HCT116 (cell line): ENCODE results near the gene C11orf58. TPM values are rescaled to one million over a fixed set of nuclear protein-coding genes. Genes with fewer than 3 reads are reported as not detected.

ENCODE experiments used
- ATAC-seq: fragments of 200-7000 bp; cut with Tn5 transposase; 2 replicates; pipeline ENCODE4 v1.9.1; 2020; ENCODE audit warnings: mild to moderate bottlenecking, moderate library complexity
- Bru-seq: library from RNA; stranded (reverse); fragments of 400-500 nt; gene quantifications from one replicate; lab custom pipeline; 2021; lab: Mats Ljungman, UMichigan
- BruChase-seq, 2 experiments: library from RNA; stranded (reverse); fragments of 400-500 nt; gene quantifications; one replicate each; lab custom pipeline; 2021; lab: Mats Ljungman, UMichigan
- BruUV-seq: library from RNA; stranded (reverse); fragments of 400-500 nt; replicated peaks from 2 replicates; lab custom pipeline; 2021; lab: Mats Ljungman, UMichigan
- CTCF ChIA-PET: fragments of 300-600 bp; sonication (Branson Sonifier 250); formaldehyde crosslinking; loops from one replicate; lab custom pipeline; 2021; ENCODE audit warnings: antibody characterized with exemption; lab: Charles Lee
- POLR2A ChIA-PET: fragments of 300-600, 350-600 bp; sonication (Branson Sonifier 250); formaldehyde crosslinking; loops from one replicate; lab custom pipeline; 2021; ENCODE audit warnings: antibody characterized with exemption; lab: Charles Lee
- RAD21 ChIA-PET, 2 experiments: fragments of 300-600 bp; sonication (Branson Sonifier 250); formaldehyde crosslinking; loops; one replicate each; lab custom pipeline; 2023; ENCODE audit warnings: low total read pairs in 2 of 2; ENCODE audit not compliant: uncharacterized antibody in 2 of 2, unreplicated experiment in 2 of 2, low non-redundant PET in 1 of 2; lab: Charles Lee
- DNase-seq: peaks from one replicate; pipeline ENCODE4 v3.0.0-alpha.2; 2010; ENCODE audit warnings: low read depth, low spot score
- H2AFZ ChIP-seq: fragments of 200-600 bp; shearing (Covaris generic), sonication (generic); 2 replicates; pipeline ENCODE4 v1.6.1; 2017; ENCODE audit warnings: low read depth, mixed run types, mixed read lengths, antibody characterized with exemption, low read length; ENCODE audit not compliant: poor library complexity, severe bottlenecking
- H3K27ac ChIP-seq: 2 replicates; pipeline ENCODE4 v1.5.1; 2012; ENCODE audit warnings: low read depth, low read length
- H3K27me3 ChIP-seq: fragments of 200-600 bp; sonication (generic); 2 replicates; pipeline ENCODE4 v1.6.1; 2016; ENCODE audit warnings: mixed run types, low read length, mixed read lengths; ENCODE audit not compliant: insufficient read depth
- H3K36me3 ChIP-seq, 2 experiments: fragments of 200-500 bp in 1 of 2; fragments of 200-600 bp in 1 of 2; sonication (Bioruptor generic) in 1 of 2; sonication (generic) in 1 of 2; 2 replicates each; pipeline versions ENCODE4 v1.5.1 to v1.6.1; 2014 to 2016; ENCODE audit warnings: low read length in 2 of 2, inconsistent platforms in 1 of 2, mixed read lengths in 1 of 2, mixed run types in 1 of 2; ENCODE audit not compliant: insufficient read depth in 2 of 2, control insufficient read depth in 1 of 2
- H3K4me1 ChIP-seq, 2 experiments: fragments of 200-600 bp in 1 of 2; sonication (generic) in 1 of 2; 2 replicates each; pipeline versions ENCODE4 v1.5.1 to v1.6.1; 2012 to 2017; ENCODE audit warnings: low read length in 2 of 2, inconsistent platforms in 1 of 2, mild to moderate bottlenecking in 1 of 2, mixed read lengths in 1 of 2, mixed run types in 1 of 2, moderate library complexity in 1 of 2; ENCODE audit not compliant: insufficient read depth in 2 of 2, control insufficient read depth in 1 of 2
- H3K4me2 ChIP-seq: fragments of 200-600 bp; sonication (generic); 2 replicates; pipeline ENCODE4 v1.6.1; 2017; ENCODE audit warnings: mixed run types, low read length, mixed read lengths
- H3K4me3 ChIP-seq, 2 experiments: fragments of 200-600 bp in 1 of 2; sonication (generic) in 1 of 2; replicated peaks in 1 of 2; 2 replicates each; pipeline ENCODE4 v1.5.1; 2011 to 2016; ENCODE audit warnings: low read length in 2 of 2, control low read depth in 1 of 2, low read depth in 1 of 2, mild to moderate bottlenecking in 1 of 2, mixed read lengths in 1 of 2, mixed run types in 1 of 2
- H3K79me2 ChIP-seq: fragments of 200-600 bp; sonication (generic); 2 replicates; pipeline ENCODE4 v1.6.1; 2017; ENCODE audit warnings: mild to moderate bottlenecking, mixed run types, low read length, moderate library complexity, mixed read lengths; ENCODE audit not compliant: insufficient read depth
- H3K9ac ChIP-seq: fragments of 200-600 bp; sonication (generic); 2 replicates; pipeline ENCODE4 v1.6.1; 2016; ENCODE audit warnings: low read length, mixed read lengths
- H3K9me2 ChIP-seq: fragments of 200-600 bp; sonication (generic), shearing (Covaris generic); 2 replicates; pipeline ENCODE4 v1.6.1; 2017; ENCODE audit warnings: mixed run types, mild to moderate bottlenecking, moderate library complexity; ENCODE audit not compliant: insufficient read depth
- H3K9me3 ChIP-seq, 2 experiments: fragments of 200-500 bp in 1 of 2; fragments of 200-600 bp in 1 of 2; sonication (Bioruptor generic) in 1 of 2; sonication (generic) in 1 of 2; 2 replicates each; pipeline ENCODE4 v1.6.1; 2014 to 2017; ENCODE audit warnings: low read length in 2 of 2, mixed read lengths in 2 of 2, inconsistent platforms in 1 of 2, low read depth in 1 of 2, mild to moderate bottlenecking in 1 of 2, mixed run types in 1 of 2, moderate library complexity in 1 of 2; ENCODE audit not compliant: control insufficient read depth in 1 of 2, insufficient read depth in 1 of 2
- H4K20me1 ChIP-seq: fragments of 200-600 bp; sonication (generic), shearing (Covaris generic); 2 replicates; pipeline ENCODE4 v1.6.1; 2017; ENCODE audit warnings: mixed run types, mild to moderate bottlenecking, moderate library complexity; ENCODE audit not compliant: insufficient read depth
- ATF3 ChIP-seq: IDR thresholded peaks from 2 replicates; pipeline ENCODE4 v1.6.1; 2012
- CBX3 ChIP-seq: IDR thresholded peaks from 2 replicates; pipeline ENCODE4 v1.6.1; 2012; ENCODE audit warnings: low read depth
- CEBPB ChIP-seq: IDR thresholded peaks from 2 replicates; pipeline ENCODE4 v1.6.1; 2012; ENCODE audit warnings: low read depth
- EGR1 ChIP-seq: IDR thresholded peaks from 2 replicates; pipeline ENCODE4 v1.6.1; 2012; ENCODE audit warnings: low read depth
- EZH2 ChIP-seq: fragments of 200-600 bp; sonication (generic); IDR thresholded peaks from 2 replicates; pipeline ENCODE4 v1.6.1; 2017; ENCODE audit warnings: antibody characterized with exemption, mixed run types
- EZH2phosphoT487 ChIP-seq: fragments of 200-600 bp; IDR thresholded peaks from 2 replicates; pipeline ENCODE4 v1.6.1; 2018; ENCODE audit warnings: antibody characterized with exemption, borderline replicate concordance
- FOSL1 ChIP-seq: IDR thresholded peaks from 2 replicates; pipeline ENCODE4 v1.6.1; 2012; ENCODE audit warnings: low read depth
- JUND ChIP-seq: IDR thresholded peaks from 2 replicates; pipeline ENCODE4 v1.6.1; 2012
- MAX ChIP-seq: IDR thresholded peaks from 2 replicates; pipeline ENCODE4 v1.6.1; 2012
- POLR2AphosphoS5 ChIP-seq: IDR thresholded peaks from 2 replicates; pipeline ENCODE4 v1.6.1; 2011; ENCODE audit warnings: mild to moderate bottlenecking, low read depth, low read length, moderate library complexity
- REST ChIP-seq: IDR thresholded peaks from 2 replicates; pipeline ENCODE4 v1.6.1; 2012; ENCODE audit warnings: low read depth
- SIN3A ChIP-seq: IDR thresholded peaks from 2 replicates; pipeline ENCODE4 v1.6.1; 2012; ENCODE audit warnings: low read depth
- SRF ChIP-seq: IDR thresholded peaks from 2 replicates; pipeline ENCODE4 v1.6.1; 2012; ENCODE audit warnings: low read depth
- TCF7L2 ChIP-seq: IDR thresholded peaks from 2 replicates; pipeline ENCODE4 v1.7.0; 2011; ENCODE audit warnings: borderline replicate concordance, inconsistent platforms; ENCODE audit not compliant: insufficient read depth, insufficient read length; ENCODE audit errors: extremely low read depth
- YY1 ChIP-seq: IDR thresholded peaks from 2 replicates; pipeline ENCODE4 v1.6.1; 2011; ENCODE audit warnings: low read length, low read depth, moderate library complexity, mild to moderate bottlenecking; ENCODE audit not compliant: insufficient replicate concordance; ENCODE audit errors: extremely low read depth
- ZBTB33 ChIP-seq: IDR thresholded peaks from 2 replicates; pipeline ENCODE4 v1.6.1; 2011; ENCODE audit warnings: mild to moderate bottlenecking, low read length, moderate library complexity; ENCODE audit not compliant: insufficient replicate concordance; ENCODE audit errors: extremely low read depth
- intact Hi-C: fragments of 100-400 bp; cut with micrococcal nuclease; formaldehyde crosslinking; loops from 2 replicates; pipeline ENCODE4 v1.10.0; 2022
- long read RNA-seq: library from polyadenylated mRNA; unstranded; transcript quantifications from one replicate; pipeline ENCODE4 v2.0.0, GENCODE V29; 2021; ENCODE audit not compliant: unreplicated experiment
- polyA plus RNA-seq: library from polyadenylated mRNA; unstranded; fragments of >200 nt; gene quantifications from 2 replicates; pipeline ENCODE4 v1.2.1, GENCODE V29; 2012; ENCODE audit warnings: missing spikeins
- total RNA-seq: library from RNA; stranded (reverse); gene quantifications from one replicate; pipeline ENCODE4 v1.2.1, GENCODE V29; 2021; ENCODE audit not compliant: unreplicated experiment

The C11orf58 gene
- 108 TPM for total RNA-seq
- 145 and 150 TPM in 2 replicates for polyA plus RNA-seq
- percentile 96 among the genes with signal in this experiment for Bru-seq, nascent RNA
- percentile 97 among the genes with signal in this experiment for BruChase-seq, experiment 1, labeled RNA remaining after a 6-hour chase
- percentile 94 among the genes with signal in this experiment for BruChase-seq, experiment 2, labeled RNA remaining after a 2-hour chase
- long read RNA-seq, full-length matches to known transcripts: 195 of 230 reads
- long read RNA-seq, partial matches to known transcripts: 2 of 230 reads
- long read RNA-seq, other reads (novel, unspliced or antisense): 33 of 230 reads

- Histone ChIP-seq H3K4me3 (peak within 1 kb of the TSS; percentile 86 to 92), H3K4me2 (peak within 1 kb of the TSS; percentile 89), H3K27ac (peak within 1 kb of the TSS; percentile 52), H3K9me2 (no peaks in the 10 kb centered on the region), H3K36me3 (0 out of 4 replicates have a peak, but pooled peaks cover 0 to 6% of the 10 kb centered on the region in 2 experiments), H4K20me1 (no peaks in the 10 kb centered on the region), H2AFZ (peak within 1 kb of the TSS; percentile 83), H3K9ac (peak within 1 kb of the TSS; percentile 90), H3K27me3 (no peaks in the 10 kb centered on the region), H3K4me1 (peaks cover 5 to 14% of the 10 kb centered on the region in 2 experiments; a peak in 2 of 4 replicates), H3K79me2 (peaks cover 49% of the 10 kb centered on the region), H3K9me3 (no peaks in the 10 kb centered on the region)
- CTCF ChIA-PET: interaction anchor here (1.1 kb wide), 1 partner anchor 125 kb away, joined by 4 read pairs; no protein-coding TSS in a partner anchor
- intact Hi-C loops: no loop called here
- no TSS peak for BruUV-seq
- DNase-seq (peak; percentile 92), ATAC-seq (peak; percentile 97)
- POLR2A ChIA-PET: interaction anchor here (0.7 kb wide), 1 partner anchor 106 kb away, joined by 3 read pairs; no protein-coding TSS in a partner anchor
- RAD21 ChIA-PET: no interaction called here
- TF ChIP-seq YY1: peak; percentile 81
- no peak for TF ChIP-seq CBX3
- no peak for TF ChIP-seq TCF7L2
- no peak for TF ChIP-seq CEBPB
- TF ChIP-seq EGR1: 0 out of 2 replicates have a peak, but pooled peaks have one; percentile 15
- no peak for TF ChIP-seq EZH2phosphoT487
- peak; percentile 67 for TF ChIP-seq MAX
- TF ChIP-seq EZH2: no peak
- TF ChIP-seq FOSL1: no peak
- TF ChIP-seq REST: no peak
- peak; percentile 79 for TF ChIP-seq ZBTB33
- TF ChIP-seq POLR2AphosphoS5: peak; percentile 97
- TF ChIP-seq JUND: no peak
- TF ChIP-seq SRF: no peak
- TF ChIP-seq SIN3A: peak; percentile 60
- no peak for TF ChIP-seq ATF3
Observed at GRCh38 chr11:16738193-16738946, at the start of gene C11orf58. Gene C11orf58, plus strand, starts transcription at chr11:16738647. Its CDS starts 132 bp downstream, at chr11:16738779.
